HFFc6 (cell line): Measurements from ENCODE around the gene MYOM3. TPM values are rescaled to one million over a fixed set of nuclear protein-coding genes. Genes with fewer than 3 reads are reported as not detected.

ENCODE experiments used
- DNase-seq: peaks from one replicate; pipeline ENCODE4 v3.0.0-alpha.2; 2018
- H3K27ac Mint-ChIP-seq: 2 replicates; pipeline ENCODE4 v1.8.0; 2020; ENCODE audit warnings: mild to moderate bottlenecking, mixed read lengths
- H3K27me3 Mint-ChIP-seq: 2 replicates; pipeline ENCODE4 v1.8.0; 2021; ENCODE audit warnings: mild to moderate bottlenecking, moderate library complexity, mixed read lengths; ENCODE audit not compliant: insufficient read depth
- H3K36me3 Mint-ChIP-seq: 2 replicates; pipeline ENCODE4 v1.8.0; 2021; ENCODE audit warnings: low read depth, mixed read lengths
- H3K4me1 Mint-ChIP-seq: 2 replicates; pipeline ENCODE4 v1.8.0; 2020; ENCODE audit warnings: low read depth, mixed read lengths
- H3K4me3 Mint-ChIP-seq: 2 replicates; pipeline ENCODE4 v1.8.0; 2020; ENCODE audit warnings: mild to moderate bottlenecking, moderate library complexity, mixed read lengths
- H3K9me3 Mint-ChIP-seq: 2 replicates; pipeline ENCODE4 v1.8.0; 2020; ENCODE audit warnings: mild to moderate bottlenecking, mixed read lengths
- total RNA-seq, 6 experiments: library from RNA; stranded (reverse); fragmentation: NEBNext Ultra II Directional; extraction: Animal tissue kit (Norgen Biotek cat#: 25700); gene quantifications; 2 replicates in 1 of 6; 3 replicates in 5 of 6; pipeline ENCODE4 v1.2.3, GENCODE V29; 2021
- TF ChIP-seq, protein P1 (sequence below): fragments of 200-600 bp; sonication (generic); IDR thresholded peaks from 2 replicates; pipeline ENCODE4 v1.5.0; 2021; ENCODE audit warnings: antibody characterized with exemption, mild to moderate bottlenecking

The MYOM3 gene
- total RNA-seq, 6 experiments from 2014 or later = 0.03 to 0.05 (median 0.05) TPM; not detected in 3

DNA sequence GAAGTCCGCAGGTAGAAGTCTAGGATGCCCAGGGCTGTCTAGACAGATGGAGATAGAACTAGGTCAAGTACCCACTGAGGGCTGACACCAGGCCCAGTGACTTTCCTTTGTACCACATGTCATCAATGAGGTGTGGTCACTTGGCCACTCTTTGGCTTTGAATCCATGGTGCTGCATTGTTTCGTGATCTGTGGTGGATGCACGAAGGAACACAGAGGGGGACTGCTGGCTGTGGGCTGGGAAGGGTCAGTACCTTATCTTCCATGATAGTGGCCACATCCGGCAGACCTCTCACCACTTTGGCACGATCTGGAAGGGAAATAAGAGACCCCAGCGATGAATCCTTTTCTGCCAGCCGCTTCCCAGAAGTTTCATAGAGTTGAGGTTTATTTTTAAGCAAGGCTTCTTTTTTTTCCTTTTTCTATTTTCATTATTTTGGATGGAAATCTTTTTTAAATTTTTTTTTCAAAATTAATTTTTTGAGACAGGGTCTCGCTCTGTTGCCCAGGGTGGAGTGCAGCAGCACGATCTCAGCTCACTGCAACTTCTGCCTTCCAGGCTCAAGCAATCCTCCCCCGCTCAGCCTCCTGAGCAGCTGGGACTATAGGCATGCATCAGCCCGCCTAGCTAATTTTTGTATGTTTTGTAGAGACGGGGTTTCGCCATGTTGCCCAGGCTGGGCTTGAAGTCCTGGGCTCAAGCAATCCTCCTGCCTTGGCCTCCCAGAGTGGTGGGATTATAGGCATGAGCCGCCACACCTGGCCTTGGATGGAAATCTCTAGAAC, 53.1 kb downstream of the MYOM3 start:
- peaks cover 11% of the 10 kb centered on the region for H3K36me3 Mint-ChIP-seq
- no peak overlapping the region for H3K4me3 Mint-ChIP-seq
- H3K27ac Mint-ChIP-seq = no peak overlapping the region
- H3K4me1 Mint-ChIP-seq = no peaks in the 10 kb centered on the region
- peaks cover 39% of the 10 kb centered on the region for H3K27me3 Mint-ChIP-seq
- peaks cover 13% of the 10 kb centered on the region for H3K9me3 Mint-ChIP-seq
- DNase-seq = no peak
- TF ChIP-seq, protein P1, sequence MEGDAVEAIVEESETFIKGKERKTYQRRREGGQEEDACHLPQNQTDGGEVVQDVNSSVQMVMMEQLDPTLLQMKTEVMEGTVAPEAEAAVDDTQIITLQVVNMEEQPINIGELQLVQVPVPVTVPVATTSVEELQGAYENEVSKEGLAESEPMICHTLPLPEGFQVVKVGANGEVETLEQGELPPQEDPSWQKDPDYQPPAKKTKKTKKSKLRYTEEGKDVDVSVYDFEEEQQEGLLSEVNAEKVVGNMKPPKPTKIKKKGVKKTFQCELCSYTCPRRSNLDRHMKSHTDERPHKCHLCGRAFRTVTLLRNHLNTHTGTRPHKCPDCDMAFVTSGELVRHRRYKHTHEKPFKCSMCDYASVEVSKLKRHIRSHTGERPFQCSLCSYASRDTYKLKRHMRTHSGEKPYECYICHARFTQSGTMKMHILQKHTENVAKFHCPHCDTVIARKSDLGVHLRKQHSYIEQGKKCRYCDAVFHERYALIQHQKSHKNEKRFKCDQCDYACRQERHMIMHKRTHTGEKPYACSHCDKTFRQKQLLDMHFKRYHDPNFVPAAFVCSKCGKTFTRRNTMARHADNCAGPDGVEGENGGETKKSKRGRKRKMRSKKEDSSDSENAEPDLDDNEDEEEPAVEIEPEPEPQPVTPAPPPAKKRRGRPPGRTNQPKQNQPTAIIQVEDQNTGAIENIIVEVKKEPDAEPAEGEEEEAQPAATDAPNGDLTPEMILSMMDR = no peak

DNA sequence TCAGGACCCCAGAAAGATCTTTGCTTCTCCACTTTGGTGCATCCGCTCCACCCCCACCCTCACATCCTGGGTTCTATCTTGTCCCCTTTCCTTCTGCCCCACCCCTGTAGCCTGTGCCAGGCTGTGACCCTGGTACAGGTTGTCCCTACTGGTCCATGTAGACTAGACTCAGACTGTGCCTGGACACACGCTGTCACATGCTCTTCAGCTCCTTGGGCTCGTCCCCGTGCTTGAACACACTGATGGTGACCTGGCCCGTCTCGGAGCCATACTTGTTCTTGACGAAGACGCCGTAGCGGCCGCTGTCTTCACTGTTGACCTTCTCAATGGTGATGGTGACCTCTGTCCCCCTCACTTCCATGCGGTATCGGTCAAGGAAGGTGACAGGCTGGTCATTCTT, 54.8 kb downstream of the MYOM3 start:
- Mint-ChIP-seq H3K27me3 (peaks cover 34% of the 10 kb centered on the region), H3K4me3 (no peak overlapping the region), H3K9me3 (peaks cover 5% of the 10 kb centered on the region), H3K36me3 (peaks cover 4% of the 10 kb centered on the region), H3K27ac (no peak overlapping the region), H3K4me1 (no peaks in the 10 kb centered on the region)
- TF ChIP-seq, protein P1 = no peak
- DNase-seq = no peak

DNA sequence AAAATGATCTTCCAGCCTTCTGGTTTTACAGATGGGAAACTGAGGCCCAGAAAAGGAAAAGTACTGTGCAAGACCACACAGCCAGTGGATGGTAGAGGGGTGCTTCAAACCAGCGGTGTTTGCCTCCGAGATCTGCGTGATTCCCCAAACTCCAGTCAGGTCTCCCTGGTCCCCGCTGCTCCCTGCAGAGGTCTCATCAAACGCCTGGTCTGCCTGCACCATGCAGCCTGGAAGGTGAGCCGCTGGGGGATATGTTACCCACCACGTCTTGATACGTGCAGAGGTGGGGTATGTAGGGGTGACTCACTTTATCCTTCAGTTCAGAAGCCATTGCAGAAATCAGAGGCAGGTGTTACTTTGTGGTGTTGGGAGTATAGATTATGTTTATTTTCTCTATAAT, 56.3 kb downstream of the MYOM3 start:
- Mint-ChIP-seq H3K36me3 (no peaks in the 10 kb centered on the region), H3K27ac (no peak overlapping the region), H3K27me3 (peaks cover 23% of the 10 kb centered on the region), H3K4me1 (no peaks in the 10 kb centered on the region), H3K4me3 (no peak overlapping the region), H3K9me3 (no peaks in the 10 kb centered on the region)
- DNase-seq = no peak
- TF ChIP-seq, protein P1 = no peak

DNA sequence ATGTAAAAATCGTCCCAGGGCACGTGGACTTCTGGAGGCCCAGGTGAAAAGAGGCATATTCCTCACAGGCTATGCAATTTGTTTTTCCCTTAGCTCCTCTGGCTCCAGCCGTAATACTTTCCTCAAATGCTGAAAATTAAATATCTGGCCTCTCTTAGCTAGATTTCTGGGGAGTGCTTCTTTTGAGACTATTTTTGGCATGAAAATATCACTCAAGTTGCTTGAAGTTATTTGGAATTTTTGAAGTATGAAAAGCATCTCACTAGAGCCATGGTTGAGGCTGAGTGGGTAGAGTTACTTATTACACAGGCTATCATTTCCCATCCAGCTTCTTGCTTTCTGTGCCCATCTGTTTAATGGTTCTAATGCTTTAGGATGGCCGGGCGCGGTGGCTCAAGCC, 59.7 kb downstream of the MYOM3 start:
- Mint-ChIP-seq H3K4me1 (peaks cover 13% of the 10 kb centered on the region), H3K36me3 (no peaks in the 10 kb centered on the region), H3K9me3 (no peaks in the 10 kb centered on the region), H3K4me3 (no peak overlapping the region), H3K27me3 (peaks cover 17% of the 10 kb centered on the region), H3K27ac (no peak overlapping the region)
- no peak for DNase-seq
- TF ChIP-seq, protein P1 = no peak

DNA sequence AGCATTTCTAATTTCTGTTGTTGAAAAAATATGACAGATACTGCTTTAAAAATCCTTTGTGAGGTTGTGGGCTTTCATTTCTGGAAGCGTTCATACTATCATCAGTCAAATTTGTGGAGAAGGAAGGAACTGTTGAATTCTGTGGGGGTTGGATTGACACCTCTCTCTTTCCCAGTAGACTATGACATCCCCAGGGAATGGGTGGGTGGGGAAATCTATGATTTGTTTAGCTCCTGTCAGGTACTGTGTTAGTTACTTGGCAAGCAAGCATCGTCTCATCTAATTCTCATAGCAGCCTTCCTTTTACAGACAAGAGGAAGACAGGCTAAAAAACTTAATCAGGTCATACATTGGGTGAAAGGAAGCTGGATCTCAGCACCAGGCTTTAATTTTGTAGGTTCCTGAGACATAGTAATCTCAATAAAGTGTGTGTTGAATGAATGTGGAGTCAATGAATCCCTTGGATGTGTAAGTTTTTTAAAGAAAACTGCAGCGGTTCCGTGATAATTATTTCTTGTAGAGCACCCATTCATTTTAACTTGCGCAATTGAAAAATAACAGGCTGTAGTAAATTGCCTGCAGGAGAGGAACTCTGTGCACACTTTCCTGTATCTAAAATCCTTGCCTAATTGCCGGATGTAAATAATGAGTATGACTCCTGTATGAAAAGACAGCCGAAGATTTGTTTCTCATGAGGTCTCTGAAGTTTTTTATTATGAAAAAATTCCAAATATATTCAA, 60.6 kb downstream of the MYOM3 start:
- no peak for DNase-seq
- Mint-ChIP-seq H3K4me1 (peaks cover 21% of the 10 kb centered on the region), H3K9me3 (no peaks in the 10 kb centered on the region), H3K36me3 (no peaks in the 10 kb centered on the region), H3K27me3 (peaks cover 9% of the 10 kb centered on the region), H3K4me3 (no peak overlapping the region), H3K27ac (no peak overlapping the region)
- TF ChIP-seq, protein P1 = no peak
